ENCODE data around the gene KISS1.

The KISS1 gene

GRCh38 chr1:204232526-204232925 lies 36.2 kb upstream of the KISS1 start:
- Mint-ChIP-seq H3K4me1 (no peaks in the 10 kb centered on the region), H3K27ac (no peak overlapping the region), H3K27me3 (ENCODE audit: low read depth) (no peaks in the 10 kb centered on the region), H3K36me3 (ENCODE audit: low read depth) (peaks cover 71% of the 10 kb centered on the region), H3K9me3 (peaks cover 11% of the 10 kb centered on the region), H3K4me3 (no peak overlapping the region)
- no peak for TF ChIP-seq CTCF (IDR thresholded peaks at IDR 0.05; ENCODE audit: unreplicated experiment in 3 of 3)

DNA sequence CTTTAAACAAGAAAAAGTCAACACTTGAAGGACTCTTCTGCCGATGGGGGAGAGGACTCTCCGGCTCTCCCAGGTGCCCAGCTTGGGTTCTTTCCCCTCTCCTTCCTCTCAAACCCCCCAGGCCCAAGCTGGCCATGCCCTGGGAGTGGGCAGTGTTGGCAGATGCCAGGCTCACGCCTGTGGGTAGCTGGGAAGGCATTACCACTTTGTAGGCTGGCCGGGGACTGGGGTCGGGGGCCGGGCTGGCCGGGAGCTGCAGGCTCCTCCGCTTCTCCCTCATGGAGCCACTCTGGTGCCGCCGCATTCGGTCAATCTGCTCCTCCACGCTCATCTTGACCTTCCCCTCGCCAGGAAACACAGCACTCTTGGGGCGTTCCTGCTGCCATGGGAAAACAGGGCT lies 33.9 kb upstream of the KISS1 start:
- H3K27me3 Mint-ChIP-seq (ENCODE audit: low read depth): no peaks in the 10 kb centered on the region
- peaks cover 4% of the 10 kb centered on the region for H3K9me3 Mint-ChIP-seq
- H3K27ac Mint-ChIP-seq: no peak overlapping the region
- TF ChIP-seq CTCF (IDR thresholded peaks at IDR 0.05; ENCODE audit: unreplicated experiment in 3 of 3): no peak
- no peak overlapping the region for H3K4me3 Mint-ChIP-seq
- peaks cover 58% of the 10 kb centered on the region for H3K36me3 Mint-ChIP-seq (ENCODE audit: low read depth)
- H3K4me1 Mint-ChIP-seq: peaks cover 11% of the 10 kb centered on the region

DNA sequence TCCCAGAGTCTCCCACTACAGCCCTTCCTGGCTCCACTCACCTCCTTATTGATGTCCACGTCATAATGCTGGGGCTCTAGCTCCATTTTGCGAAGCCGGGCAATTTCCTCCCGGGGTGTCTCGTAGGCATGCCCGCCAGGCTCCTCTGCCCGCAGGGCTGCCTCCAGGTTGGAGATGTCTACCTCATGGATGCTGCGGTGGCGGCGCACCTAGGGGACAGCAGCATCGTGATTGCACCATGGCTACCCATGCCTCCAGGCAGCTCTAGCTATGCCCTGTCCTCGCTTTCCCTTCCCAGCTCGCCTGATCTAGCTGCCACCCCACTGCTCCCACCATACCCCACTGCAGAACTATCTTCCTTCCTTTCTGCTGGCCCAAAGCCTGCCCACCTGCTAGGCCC lies 32.6 kb upstream of the KISS1 start:
- no peaks in the 10 kb centered on the region for H3K27me3 Mint-ChIP-seq (ENCODE audit: low read depth)
- peaks cover 4% of the 10 kb centered on the region for H3K9me3 Mint-ChIP-seq
- H3K27ac Mint-ChIP-seq: no peak overlapping the region
- no peak overlapping the region for H3K4me3 Mint-ChIP-seq
- H3K4me1 Mint-ChIP-seq: peaks cover 11% of the 10 kb centered on the region
- TF ChIP-seq CTCF (IDR thresholded peaks at IDR 0.05; ENCODE audit: unreplicated experiment in 3 of 3): no peak
- H3K36me3 Mint-ChIP-seq (ENCODE audit: low read depth): peaks cover 51% of the 10 kb centered on the region

GRCh38 chr1:204227996-204228785 lies 31.9 kb upstream of the KISS1 start:
- peaks cover 45% of the 10 kb centered on the region for H3K36me3 Mint-ChIP-seq (ENCODE audit: low read depth)
- H3K27me3 Mint-ChIP-seq (ENCODE audit: low read depth): no peaks in the 10 kb centered on the region
- TF ChIP-seq CTCF (IDR thresholded peaks at IDR 0.05; ENCODE audit: unreplicated experiment in 3 of 3): no peak
- peaks cover 11% of the 10 kb centered on the region for H3K4me1 Mint-ChIP-seq
- H3K27ac Mint-ChIP-seq: no peak overlapping the region
- peaks cover 4% of the 10 kb centered on the region for H3K9me3 Mint-ChIP-seq
- no peak overlapping the region for H3K4me3 Mint-ChIP-seq

GRCh38 chr1:204227351-204227750 lies 31.1 kb upstream of the KISS1 start:
- TF ChIP-seq CTCF (IDR thresholded peaks at IDR 0.05; ENCODE audit: unreplicated experiment in 3 of 3): no peak
- Mint-ChIP-seq H3K4me1 (peaks cover 17% of the 10 kb centered on the region), H3K27me3 (ENCODE audit: low read depth) (no peaks in the 10 kb centered on the region), H3K4me3 (no peak overlapping the region), H3K9me3 (peaks cover under 1% of the 10 kb centered on the region), H3K27ac (peak overlapping the region; percentile 13 to 29 (median 14)), H3K36me3 (ENCODE audit: low read depth) (peaks cover 41% of the 10 kb centered on the region)
